Endodermal cell (in vitro differentiated cells): ENCODE measurements around the gene NUDT5. TPM values are rescaled to one million over a fixed set of nuclear protein-coding genes. Genes with fewer than 3 reads are reported as not detected.

Source experiments
- DNase-seq: peaks from one replicate; pipeline ENCODE4 v3.0.0-alpha.2; 2017
- H3K27ac ChIP-seq: 2 replicates; pipeline ENCODE4 v1.5.1; 2013; ENCODE audit warnings: mild to moderate bottlenecking, low read depth, low read length, moderate library complexity
- H3K27me3 ChIP-seq: 2 replicates; pipeline ENCODE4 v1.6.1; 2013; ENCODE audit warnings: mild to moderate bottlenecking, low read length, moderate library complexity; ENCODE audit not compliant: insufficient read depth, control insufficient read depth, poor library complexity, severe bottlenecking
- H3K36me3 ChIP-seq: 2 replicates; pipeline ENCODE4 v1.7.0; 2013; ENCODE audit warnings: mild to moderate bottlenecking, low read length, moderate library complexity; ENCODE audit not compliant: control insufficient read depth, insufficient read depth
- H3K4me1 ChIP-seq: one replicate; pipeline ENCODE4 v1.7.0; 2013; ENCODE audit warnings: low read length; ENCODE audit not compliant: control insufficient read depth, insufficient read depth
- H3K4me3 ChIP-seq: 2 replicates; pipeline ENCODE4 v1.5.1; 2013; ENCODE audit warnings: mild to moderate bottlenecking, low read length, moderate library complexity
- H3K9ac ChIP-seq: 2 replicates; pipeline ENCODE4 v1.6.1; 2013; ENCODE audit warnings: mild to moderate bottlenecking, low read length, moderate library complexity; ENCODE audit not compliant: poor library complexity, severe bottlenecking; ENCODE audit errors: extremely low read depth
- H3K9me3 ChIP-seq: 2 replicates; pipeline ENCODE4 v1.6.1; 2013; ENCODE audit warnings: mild to moderate bottlenecking, low read length, moderate library complexity; ENCODE audit not compliant: control insufficient read depth
- H3K27ac Mint-ChIP-seq: 2 replicates; pipeline ENCODE4 v1.8.0; 2020; ENCODE audit warnings: mixed read lengths
- H3K27me3 Mint-ChIP-seq: 2 replicates; pipeline ENCODE4 v1.8.0; 2021; ENCODE audit warnings: mild to moderate bottlenecking, mixed read lengths; ENCODE audit not compliant: insufficient read depth
- H3K36me3 Mint-ChIP-seq: 2 replicates; pipeline ENCODE4 v1.8.0; 2020; ENCODE audit warnings: low read depth, mixed read lengths
- H3K4me1 Mint-ChIP-seq: 2 replicates; pipeline ENCODE4 v1.8.0; 2020; ENCODE audit warnings: mixed read lengths
- H3K4me3 Mint-ChIP-seq: 2 replicates; pipeline ENCODE4 v1.8.0; 2020; ENCODE audit warnings: mild to moderate bottlenecking, moderate library complexity, mixed read lengths
- H3K9me3 Mint-ChIP-seq: 2 replicates; pipeline ENCODE4 v1.8.0; 2020; ENCODE audit warnings: mild to moderate bottlenecking, mixed read lengths
- CTCF ChIP-seq: fragments of 200-600 bp; sonication (generic); conservative IDR thresholded peaks from 2 replicates; pipeline ENCODE4 v1.5.0; 2021; ENCODE audit warnings: antibody characterized with exemption, mild to moderate bottlenecking
- WGBS, 2 experiments: methylation state at CpG; one replicate each; pipeline versions ENCODE4 v1.1.5 to v1.1.7; 2013; ENCODE audit warnings: missing lambda C conversion rate in 2 of 2, mixed read lengths in 1 of 2; ENCODE audit not compliant: insufficient coverage in 1 of 2, insufficient read length in 1 of 2; 5-methylcytosine and 5-hydroxymethylcytosine counted together
- total RNA-seq, 2 donors: library from RNA; stranded (reverse); fragmentation: NEBNext Ultra II Directional in 1 of 2; extraction: Animal tissue kit (Norgen Biotek cat#: 25700) in 1 of 2; gene quantifications; 2 replicates in 1 of 2; 3 replicates in 1 of 2; pipeline ENCODE4 v1.2.1, GENCODE V29; 2021

NUDT5 gene
- total RNA-seq, 2 donors from 2014 or later: 88.7 to 93.9 TPM

- Histone ChIP-seq H3K4me3 (no peak overlapping the region), H3K9ac (no peak overlapping the region), H3K27ac (no peak overlapping the region), H3K36me3 (peaks cover 78% of the 10 kb centered on the region), H3K27me3 (no peaks in the 10 kb centered on the region), H3K9me3 (no peaks in the 10 kb centered on the region), H3K4me1 (no peaks in the 10 kb centered on the region)
- Mint-ChIP-seq H3K9me3 (no peaks in the 10 kb centered on the region), H3K4me3 (no peak overlapping the region), H3K27me3 (no peaks in the 10 kb centered on the region), H3K36me3 (peaks cover 48% of the 10 kb centered on the region), H3K27ac (peak overlapping the region; percentile 80), H3K4me1 (peaks cover 15% of the 10 kb centered on the region)
- WGBS, 2 experiments: 89 to 95% methylated on average over 8 to 13 of the region's 13 CpGs
- TF ChIP-seq CTCF: no peak
- no peak for DNase-seq
These were observed 14.5 kb downstream of the NUDT5 start for GRCh38 chr10:12181065-12181775.

GRCh38 chr10:12180221-12180974 is 15.3 kb downstream of the NUDT5 start:
- no peaks in the 10 kb centered on the region for H3K27me3 ChIP-seq
- H3K9me3 Mint-ChIP-seq: no peaks in the 10 kb centered on the region
- H3K27ac ChIP-seq: peak overlapping the region; percentile 9
- H3K27ac Mint-ChIP-seq: peak overlapping the region; percentile 80
- H3K4me1 ChIP-seq: no peaks in the 10 kb centered on the region
- peak; percentile 52 for DNase-seq
- H3K4me1 Mint-ChIP-seq: peaks cover 15% of the 10 kb centered on the region
- H3K4me3 Mint-ChIP-seq: no peak overlapping the region
- no peaks in the 10 kb centered on the region for H3K27me3 Mint-ChIP-seq
- WGBS, 2 experiments: 72 to 76% methylated on average over 9 of the region's 9 CpGs
- H3K36me3 Mint-ChIP-seq: peaks cover 43% of the 10 kb centered on the region
- H3K9me3 ChIP-seq: no peaks in the 10 kb centered on the region
- H3K36me3 ChIP-seq: peaks cover 71% of the 10 kb centered on the region
- H3K4me3 ChIP-seq: no peak overlapping the region
- no peak overlapping the region for H3K9ac ChIP-seq
- TF ChIP-seq CTCF: peak; percentile 51

GRCh38 chr10:12179606-12180170 is 16.0 kb downstream of the NUDT5 start:
- no peak overlapping the region for H3K27ac ChIP-seq

More at GRCh38 chr10:12179606-12180170, 16.0 kb downstream of the NUDT5 start:
- Histone ChIP-seq H3K9me3 (no peaks in the 10 kb centered on the region), H3K27me3 (no peaks in the 10 kb centered on the region), H3K36me3 (peaks cover 66% of the 10 kb centered on the region), H3K9ac (no peak overlapping the region), H3K4me1 (no peaks in the 10 kb centered on the region), H3K4me3 (no peak overlapping the region)
- 89 to 95% methylated on average over 3 to 4 of the region's 4 CpGs for WGBS, 2 experiments
- Mint-ChIP-seq H3K9me3 (no peaks in the 10 kb centered on the region), H3K4me1 (peaks cover 15% of the 10 kb centered on the region), H3K4me3 (no peak overlapping the region), H3K27me3 (no peaks in the 10 kb centered on the region), H3K27ac (peak overlapping the region; percentile 80), H3K36me3 (peaks cover 39% of the 10 kb centered on the region)
- TF ChIP-seq CTCF: no peak
- DNase-seq: no peak
